ENCODE measurements around the gene BAIAP2L1. TPM values are rescaled to one million over a fixed set of nuclear protein-coding genes. Genes with fewer than 3 reads are reported as not detected.

The BAIAP2L1 gene
- total RNA-seq, 6 experiments from 2014 or later = 9.1 to 29.5 (median 25.2) TPM

DNA sequence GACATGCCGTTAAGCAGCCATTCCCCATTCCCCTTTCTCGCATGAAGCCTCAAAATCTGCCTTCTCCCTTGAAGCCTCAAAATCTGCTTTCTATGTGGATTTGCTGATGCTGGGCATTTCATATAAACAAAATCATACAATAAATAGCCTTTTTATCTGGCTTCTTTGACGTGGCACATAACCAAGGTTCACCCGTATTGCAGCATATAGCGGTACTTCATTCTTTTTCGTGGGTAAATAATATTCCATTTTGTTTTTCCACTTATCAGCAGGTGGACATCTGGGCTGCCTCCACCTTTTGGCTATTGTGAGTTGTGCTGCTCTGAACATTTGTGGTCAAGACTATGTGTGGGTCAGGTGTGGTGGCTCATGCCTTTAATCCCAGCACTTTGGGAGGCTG is 62.4 kb downstream of the BAIAP2L1 start:
- Histone ChIP-seq H3K4me1 (peaks cover 0 to 6% (median 0%) of the 10 kb centered on the region in 4 donors), H3K4me3 (no peak overlapping the region), H3K27ac (no peak overlapping the region), H3K9me3 (no peaks in the 10 kb centered on the region), H3K36me3 (no peaks in the 10 kb centered on the region), H3K27me3 (no peaks in the 10 kb centered on the region)
- TF ChIP-seq, protein P1, sequence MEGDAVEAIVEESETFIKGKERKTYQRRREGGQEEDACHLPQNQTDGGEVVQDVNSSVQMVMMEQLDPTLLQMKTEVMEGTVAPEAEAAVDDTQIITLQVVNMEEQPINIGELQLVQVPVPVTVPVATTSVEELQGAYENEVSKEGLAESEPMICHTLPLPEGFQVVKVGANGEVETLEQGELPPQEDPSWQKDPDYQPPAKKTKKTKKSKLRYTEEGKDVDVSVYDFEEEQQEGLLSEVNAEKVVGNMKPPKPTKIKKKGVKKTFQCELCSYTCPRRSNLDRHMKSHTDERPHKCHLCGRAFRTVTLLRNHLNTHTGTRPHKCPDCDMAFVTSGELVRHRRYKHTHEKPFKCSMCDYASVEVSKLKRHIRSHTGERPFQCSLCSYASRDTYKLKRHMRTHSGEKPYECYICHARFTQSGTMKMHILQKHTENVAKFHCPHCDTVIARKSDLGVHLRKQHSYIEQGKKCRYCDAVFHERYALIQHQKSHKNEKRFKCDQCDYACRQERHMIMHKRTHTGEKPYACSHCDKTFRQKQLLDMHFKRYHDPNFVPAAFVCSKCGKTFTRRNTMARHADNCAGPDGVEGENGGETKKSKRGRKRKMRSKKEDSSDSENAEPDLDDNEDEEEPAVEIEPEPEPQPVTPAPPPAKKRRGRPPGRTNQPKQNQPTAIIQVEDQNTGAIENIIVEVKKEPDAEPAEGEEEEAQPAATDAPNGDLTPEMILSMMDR (IDR thresholded peaks at IDR 0.05) = no peak
- TF ChIP-seq POLR2A (IDR thresholded peaks at IDR 0.05) = no peak
- WGBS (ENCODE audit: insufficient coverage, low coverage, low lambda C conversion rate, missing lambda C conversion rate) = 91% methylated on average over 6 of the region's 6 CpGs
- no peak for DNase-seq
- intact Hi-C loops (cut with DNase I) = no loop called here
- no peak for ATAC-seq

DNA sequence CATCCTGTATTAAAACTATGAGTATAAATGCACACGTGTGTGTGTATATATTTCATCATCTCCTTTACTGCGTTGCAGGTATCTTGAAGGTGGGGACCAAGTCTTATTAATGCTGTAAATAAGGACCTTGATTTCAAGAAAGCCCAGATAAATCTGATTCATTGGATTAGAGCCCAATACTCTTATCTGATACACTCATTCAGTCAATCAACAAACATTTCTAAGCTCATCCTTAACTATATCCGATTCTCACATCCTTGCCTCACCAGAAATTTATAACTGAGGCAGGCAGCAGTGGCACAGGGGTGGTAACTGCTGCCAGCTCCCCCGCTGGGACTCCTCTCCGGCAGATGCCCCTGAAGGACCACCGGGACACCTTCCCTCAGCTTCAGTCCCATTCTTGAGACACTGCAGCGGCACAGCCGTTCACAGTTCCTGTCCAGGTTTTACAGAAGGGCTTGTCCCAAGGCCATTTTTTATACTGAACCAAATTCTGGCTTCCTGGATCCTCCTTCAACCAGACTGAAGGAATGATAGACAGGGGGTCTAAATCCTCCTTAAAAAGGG is 65.4 kb downstream of the BAIAP2L1 start:
- 93% methylated on average over 6 of the region's 8 CpGs for WGBS (ENCODE audit: insufficient coverage, low coverage, low lambda C conversion rate, missing lambda C conversion rate)
- H3K27ac ChIP-seq = no peak overlapping the region
- H3K36me3 ChIP-seq = no peaks in the 10 kb centered on the region
- no peaks in the 10 kb centered on the region for H3K9me3 ChIP-seq
- DNase-seq (no peak), ATAC-seq (no peak)
- intact Hi-C loops (cut with DNase I) = no loop called here
- no peak for TF ChIP-seq POLR2A (IDR thresholded peaks at IDR 0.05)
- TF ChIP-seq, protein P1 (IDR thresholded peaks at IDR 0.05) = no peak
- H3K27me3 ChIP-seq = no peaks in the 10 kb centered on the region
- H3K4me3 ChIP-seq = no peak overlapping the region
- H3K4me1 ChIP-seq = no peaks in the 10 kb centered on the region

DNA sequence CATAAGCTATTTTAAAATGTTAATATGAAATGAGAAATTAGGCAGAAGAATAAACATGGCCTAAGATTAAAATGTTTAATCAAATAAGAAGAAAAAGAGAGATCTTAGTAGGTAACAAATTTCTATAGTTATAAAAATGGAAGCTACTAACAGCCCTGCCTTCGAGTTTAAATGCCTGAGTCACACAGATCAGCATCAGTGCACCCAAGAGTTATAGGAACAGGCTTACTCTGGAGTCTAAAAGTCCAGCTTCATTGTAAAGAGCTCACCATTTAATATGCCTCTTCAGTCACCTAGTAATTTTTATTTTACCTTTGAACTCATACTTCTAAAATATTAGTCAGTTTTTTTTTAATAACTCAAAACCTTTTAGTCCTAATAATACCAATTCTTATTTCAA is 66.8 kb downstream of the BAIAP2L1 start:
- no peaks in the 10 kb centered on the region for H3K27me3 ChIP-seq
- no peak overlapping the region for H3K27ac ChIP-seq
- no peaks in the 10 kb centered on the region for H3K36me3 ChIP-seq
- DNase-seq (no peak), ATAC-seq (no peak)
- H3K9me3 ChIP-seq = no peaks in the 10 kb centered on the region
- intact Hi-C loops (cut with DNase I) = no loop called here
- no peaks in the 10 kb centered on the region for H3K4me1 ChIP-seq
- WGBS (ENCODE audit: insufficient coverage, low coverage, low lambda C conversion rate, missing lambda C conversion rate) = 83% methylated on average over 1 of the region's 1 CpG
- no peak overlapping the region for H3K4me3 ChIP-seq
- no peak for TF ChIP-seq POLR2A (IDR thresholded peaks at IDR 0.05)
- TF ChIP-seq, protein P1 (IDR thresholded peaks at IDR 0.05) = no peak

DNA sequence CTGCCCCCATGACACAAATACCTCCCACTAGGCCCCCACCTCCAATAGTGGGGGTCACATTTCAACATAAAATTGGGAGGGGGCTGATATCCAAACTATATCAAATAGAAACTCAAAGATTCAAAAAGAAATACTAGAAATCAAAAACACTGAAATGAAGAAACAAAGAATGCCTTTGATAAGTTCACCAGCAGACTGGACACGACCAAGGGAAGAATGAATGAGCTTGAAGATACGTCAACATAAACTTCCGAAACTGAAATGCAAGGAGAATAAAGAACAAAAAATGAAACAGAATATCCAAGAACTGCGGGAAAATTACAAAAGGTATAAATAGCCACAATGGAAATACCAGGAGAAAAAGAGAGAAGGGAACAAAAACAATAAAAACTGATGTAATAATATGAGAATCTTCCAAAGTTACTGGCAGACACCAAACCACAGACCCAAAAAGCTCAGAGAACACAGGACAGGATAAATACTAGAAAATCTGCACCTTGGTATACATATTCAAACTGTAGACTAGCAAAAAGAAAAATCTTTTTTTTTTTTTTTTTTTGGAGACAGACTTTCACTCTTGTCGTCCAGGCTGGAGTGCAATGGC is 69.9 kb downstream of the BAIAP2L1 start:
- H3K36me3 ChIP-seq = no peaks in the 10 kb centered on the region
- no peaks in the 10 kb centered on the region for H3K4me1 ChIP-seq
- no peaks in the 10 kb centered on the region for H3K27me3 ChIP-seq
- H3K9me3 ChIP-seq = no peaks in the 10 kb centered on the region
- TF ChIP-seq, protein P1 (IDR thresholded peaks at IDR 0.05) = no peak
- TF ChIP-seq POLR2A (IDR thresholded peaks at IDR 0.05) = no peak
- DNase-seq (no peak), ATAC-seq (no peak)
- intact Hi-C loops (cut with DNase I) = no loop called here
- WGBS (ENCODE audit: insufficient coverage, low coverage, low lambda C conversion rate, missing lambda C conversion rate) = 91% methylated on average over 4 of the region's 5 CpGs
- no peak overlapping the region for H3K27ac ChIP-seq
- no peak overlapping the region for H3K4me3 ChIP-seq

Measured in right lobe of liver (tissue), 6 donors.